Vagina (tissue), 2 donors: ENCODE data around the gene CPA1.

Experiments
- POLR2A ChIP-seq, 2 donors: fragments of 450-650 bp; IDR thresholded peaks; one replicate each; pipeline ENCODE4 v1.6.1; 2017; ENCODE audit warnings: antibody characterized with exemption in 2 of 2, mild to moderate bottlenecking in 2 of 2, moderate library complexity in 2 of 2
- POLR2AphosphoS5 ChIP-seq, 2 donors: sonication (generic); formaldehyde crosslinking; IDR thresholded peaks; one replicate each; pipeline ENCODE4 v1.9.0; 2017; ENCODE audit warnings: antibody characterized with exemption in 2 of 2, mild to moderate bottlenecking in 2 of 2, low read depth in 1 of 2; ENCODE audit not compliant: insufficient read depth in 1 of 2

GRCh38 chr7:130405003-130405402 is 24.7 kb downstream of the CPA1 start:
- TF ChIP-seq POLR2AphosphoS5 (IDR thresholded peaks at IDR 0.05; ENCODE audit: insufficient read depth in 1 of 2, low read depth in 1 of 2), result no peak
- no peak for TF ChIP-seq POLR2A (IDR thresholded peaks at IDR 0.05)
